ENCODE measurements around the gene CHAF1A. TPM values are rescaled to one million over a fixed set of nuclear protein-coding genes. Genes with fewer than 3 reads are reported as not detected.

Gene CHAF1A
- total RNA-seq, 3 donors from 2014 or later (not counting 1 experiment from before 2014, with no cell fraction given) = 34.4 to 40.8 (median 35.2) TPM

GRCh38 chr19:4360641-4361151, 41.7 kb upstream of the CHAF1A start:
- no peaks in the 10 kb centered on the region for H3K27me3 ChIP-seq (ENCODE audit: control insufficient read depth, insufficient read depth, low read length)
- no peak overlapping the region for H3K27ac ChIP-seq (ENCODE audit: low read length)
- DNase-seq = no peak
- peaks cover 48% of the 10 kb centered on the region for H3K36me3 ChIP-seq (ENCODE audit: control insufficient read depth, insufficient read depth, low read length)
- Mint-ChIP-seq H3K4me1 (no peaks in the 10 kb centered on the region), H3K4me3 (no peak overlapping the region), H3K9me3 (no peaks in the 10 kb centered on the region), H3K27me3 (ENCODE audit: low read depth in 2 of 2) (no peaks in the 10 kb centered on the region), H3K36me3 (no peaks in the 10 kb centered on the region), H3K27ac (peak overlapping the region; percentile 31 to 49)
- TF ChIP-seq, protein P1, sequence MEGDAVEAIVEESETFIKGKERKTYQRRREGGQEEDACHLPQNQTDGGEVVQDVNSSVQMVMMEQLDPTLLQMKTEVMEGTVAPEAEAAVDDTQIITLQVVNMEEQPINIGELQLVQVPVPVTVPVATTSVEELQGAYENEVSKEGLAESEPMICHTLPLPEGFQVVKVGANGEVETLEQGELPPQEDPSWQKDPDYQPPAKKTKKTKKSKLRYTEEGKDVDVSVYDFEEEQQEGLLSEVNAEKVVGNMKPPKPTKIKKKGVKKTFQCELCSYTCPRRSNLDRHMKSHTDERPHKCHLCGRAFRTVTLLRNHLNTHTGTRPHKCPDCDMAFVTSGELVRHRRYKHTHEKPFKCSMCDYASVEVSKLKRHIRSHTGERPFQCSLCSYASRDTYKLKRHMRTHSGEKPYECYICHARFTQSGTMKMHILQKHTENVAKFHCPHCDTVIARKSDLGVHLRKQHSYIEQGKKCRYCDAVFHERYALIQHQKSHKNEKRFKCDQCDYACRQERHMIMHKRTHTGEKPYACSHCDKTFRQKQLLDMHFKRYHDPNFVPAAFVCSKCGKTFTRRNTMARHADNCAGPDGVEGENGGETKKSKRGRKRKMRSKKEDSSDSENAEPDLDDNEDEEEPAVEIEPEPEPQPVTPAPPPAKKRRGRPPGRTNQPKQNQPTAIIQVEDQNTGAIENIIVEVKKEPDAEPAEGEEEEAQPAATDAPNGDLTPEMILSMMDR (IDR thresholded peaks at IDR 0.05) = no peak
- no peak for ATAC-seq
- H3K9me3 ChIP-seq (ENCODE audit: control insufficient read depth, insufficient read depth, low read length) = no peaks in the 10 kb centered on the region
- WGBS (ENCODE audit: insufficient coverage) = 90% methylated on average over 12 of the region's 12 CpGs
- intact Hi-C loops (cut with micrococcal nuclease) = no loop called here
- H3K4me3 ChIP-seq (ENCODE audit: low read length) = no peak overlapping the region
- H3K4me1 ChIP-seq (ENCODE audit: control insufficient read depth, insufficient read depth, low read length) = no peaks in the 10 kb centered on the region

GRCh38 chr19:4361152-4362046, 41.0 kb upstream of the CHAF1A start:
- intact Hi-C loops (cut with micrococcal nuclease) = no loop called here
- Histone ChIP-seq H3K4me1 (ENCODE audit: control insufficient read depth, insufficient read depth, low read length) (no peaks in the 10 kb centered on the region), H3K27ac (ENCODE audit: low read length) (no peak overlapping the region), H3K4me3 (ENCODE audit: low read length) (no peak overlapping the region), H3K9me3 (ENCODE audit: control insufficient read depth, insufficient read depth, low read length) (no peaks in the 10 kb centered on the region), H3K36me3 (ENCODE audit: control insufficient read depth, insufficient read depth, low read length) (peaks cover 52% of the 10 kb centered on the region), H3K27me3 (ENCODE audit: control insufficient read depth, insufficient read depth, low read length) (no peaks in the 10 kb centered on the region)
- H3K4me1 Mint-ChIP-seq = no peaks in the 10 kb centered on the region
- DNase-seq (no peak), ATAC-seq (no peak)
- WGBS (ENCODE audit: insufficient coverage) = 95% methylated on average over 49 of the region's 50 CpGs
- H3K4me3 Mint-ChIP-seq = no peak overlapping the region
- no peak overlapping the region for H3K27ac Mint-ChIP-seq
- no peaks in the 10 kb centered on the region for H3K9me3 Mint-ChIP-seq
- H3K36me3 Mint-ChIP-seq = no peaks in the 10 kb centered on the region
- TF ChIP-seq, protein P1 (IDR thresholded peaks at IDR 0.05) = no peak
- H3K27me3 Mint-ChIP-seq (ENCODE audit: low read depth in 2 of 2) = no peaks in the 10 kb centered on the region

DNA sequence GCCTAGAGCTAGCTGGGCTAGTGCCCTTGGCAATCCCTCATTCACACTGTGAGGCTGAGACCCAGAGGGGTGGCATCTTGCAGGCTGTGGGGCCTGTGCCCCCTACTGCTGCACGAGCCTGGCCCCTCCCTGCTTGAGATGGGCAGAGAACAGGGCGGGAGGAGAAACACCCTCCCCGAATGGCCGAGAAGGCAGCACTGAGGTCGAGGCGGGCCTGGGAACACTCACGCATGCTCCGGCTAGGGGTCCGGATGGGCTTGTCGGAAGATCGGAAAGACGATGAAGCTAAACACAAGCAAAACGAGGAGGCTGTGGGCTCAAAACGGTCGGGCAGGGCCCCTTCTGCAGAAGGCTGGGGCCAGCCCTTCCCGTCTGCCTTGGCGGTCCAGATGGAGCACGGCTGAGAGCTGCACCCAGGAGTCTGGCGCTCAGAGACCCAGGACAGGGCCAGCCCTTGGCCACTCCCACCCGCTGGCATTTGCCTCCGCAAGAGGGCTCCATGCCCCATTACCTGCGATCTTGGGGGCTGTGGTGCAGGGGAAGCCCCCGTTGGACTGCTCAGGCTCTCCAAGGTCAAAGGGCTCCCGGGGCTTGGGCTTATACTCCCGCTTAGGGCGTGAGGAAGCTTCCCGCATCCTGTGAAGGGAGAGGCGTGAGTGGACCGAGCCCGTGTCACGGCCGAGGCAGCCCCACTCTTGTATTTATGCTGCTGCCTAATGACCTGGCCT, 40.2 kb upstream of the CHAF1A start:
- peaks cover 54% of the 10 kb centered on the region for H3K36me3 ChIP-seq (ENCODE audit: control insufficient read depth, insufficient read depth, low read length)
- TF ChIP-seq, protein P1 (IDR thresholded peaks at IDR 0.05) = no peak
- DNase-seq (no peak), ATAC-seq (no peak)
- intact Hi-C loops (cut with micrococcal nuclease) = no loop called here
- Mint-ChIP-seq H3K27me3 (ENCODE audit: low read depth in 2 of 2) (no peaks in the 10 kb centered on the region), H3K27ac (no peak overlapping the region), H3K9me3 (no peaks in the 10 kb centered on the region), H3K4me1 (peaks cover 0 to 4% of the 10 kb centered on the region in 2 donors), H3K4me3 (no peak overlapping the region), H3K36me3 (no peaks in the 10 kb centered on the region)
- no peak overlapping the region for H3K4me3 ChIP-seq (ENCODE audit: low read length)
- no peaks in the 10 kb centered on the region for H3K4me1 ChIP-seq (ENCODE audit: control insufficient read depth, insufficient read depth, low read length)
- WGBS (ENCODE audit: insufficient coverage) = 93% methylated on average over 32 of the region's 32 CpGs
- no peak overlapping the region for H3K27ac ChIP-seq (ENCODE audit: low read length)
- no peaks in the 10 kb centered on the region for H3K27me3 ChIP-seq (ENCODE audit: control insufficient read depth, insufficient read depth, low read length)
- no peaks in the 10 kb centered on the region for H3K9me3 ChIP-seq (ENCODE audit: control insufficient read depth, insufficient read depth, low read length)

Data from natural killer cell (primary cell).